Measurements from ENCODE around the gene POLG.

POLG gene

DNA sequence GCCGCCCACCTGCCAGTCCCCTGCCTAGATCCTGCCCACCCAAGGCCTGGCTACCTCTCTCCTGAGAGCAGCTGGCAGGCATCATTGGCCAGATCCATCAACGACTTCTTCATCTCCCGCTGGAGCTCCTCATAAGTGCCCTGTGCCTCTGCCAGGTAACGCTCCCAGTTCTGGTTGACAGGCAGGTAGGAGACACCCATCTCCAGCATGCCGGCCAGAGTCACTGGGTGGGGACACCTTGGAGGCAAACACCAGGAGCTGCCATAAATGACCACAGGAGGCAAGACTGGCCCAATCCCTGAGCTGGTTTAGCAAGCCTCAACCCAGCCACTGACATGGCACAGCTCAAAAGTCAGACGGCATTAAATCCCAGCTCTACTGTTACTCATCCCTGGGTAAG, 7.5 kb downstream of the POLG start:
- no peak overlapping the region for H3K27ac ChIP-seq
- no peak for TF ChIP-seq ZFX (IDR thresholded peaks at IDR 0.05)
- TF ChIP-seq CTCF (conservative IDR thresholded peaks at IDR 0.05): no peak

GRCh38 chr15:89326316-89326715, 8.3 kb downstream of the POLG start:
- no peak overlapping the region for H3K27ac ChIP-seq
- TF ChIP-seq ZFX (IDR thresholded peaks at IDR 0.05) (no peak), CTCF (conservative IDR thresholded peaks at IDR 0.05) (no peak; the same call in 1 of the 2 replicates)

DNA sequence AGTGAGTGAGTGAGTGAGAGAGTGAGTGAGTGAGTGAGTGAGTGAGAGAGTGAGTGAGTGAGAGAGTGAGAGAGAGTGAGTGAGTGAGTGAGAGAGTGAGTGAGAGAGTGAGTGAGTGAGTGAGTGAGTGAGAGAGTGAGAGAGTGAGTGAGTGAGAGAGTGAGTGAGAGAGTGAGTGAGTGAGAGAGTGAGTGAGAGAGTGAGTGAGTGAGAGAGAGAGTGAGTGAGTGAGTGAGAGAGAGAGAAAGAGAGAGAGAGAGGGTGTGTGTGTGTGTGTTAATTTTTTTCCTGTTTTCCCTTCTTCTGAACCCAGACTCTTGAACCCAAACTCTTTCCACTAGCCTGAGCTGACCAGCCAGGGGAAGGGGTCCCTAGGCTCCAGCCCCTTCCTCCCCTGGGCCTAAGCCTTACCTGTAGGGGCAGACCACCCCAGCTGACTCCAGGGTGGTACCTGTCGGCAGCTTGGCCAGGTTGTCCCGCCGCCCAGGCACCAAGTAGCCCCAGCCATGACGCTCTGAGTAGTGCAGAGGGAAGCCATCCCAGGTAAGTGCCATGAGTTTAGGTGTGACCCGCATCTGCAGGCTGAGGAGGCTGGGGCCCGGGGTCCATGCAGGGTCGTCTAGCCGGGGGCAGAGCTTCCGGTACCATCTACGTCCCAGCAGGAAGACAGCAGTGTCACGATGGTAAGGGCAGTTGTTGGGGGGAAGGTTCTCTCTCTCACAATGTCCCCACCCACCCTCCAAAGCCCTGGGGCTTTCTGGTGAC, 9.4 kb downstream of the POLG start:
- H3K27ac ChIP-seq: no peak overlapping the region
- no peak for TF ChIP-seq CTCF (conservative IDR thresholded peaks at IDR 0.05)
- no peak for TF ChIP-seq ZFX (IDR thresholded peaks at IDR 0.05)

GRCh38 chr15:89323825-89324224, 10.8 kb downstream of the POLG start:
- H3K27ac ChIP-seq: no peak overlapping the region
- TF ChIP-seq ZFX (IDR thresholded peaks at IDR 0.05) (no peak), CTCF (conservative IDR thresholded peaks at IDR 0.05) (no peak)

DNA sequence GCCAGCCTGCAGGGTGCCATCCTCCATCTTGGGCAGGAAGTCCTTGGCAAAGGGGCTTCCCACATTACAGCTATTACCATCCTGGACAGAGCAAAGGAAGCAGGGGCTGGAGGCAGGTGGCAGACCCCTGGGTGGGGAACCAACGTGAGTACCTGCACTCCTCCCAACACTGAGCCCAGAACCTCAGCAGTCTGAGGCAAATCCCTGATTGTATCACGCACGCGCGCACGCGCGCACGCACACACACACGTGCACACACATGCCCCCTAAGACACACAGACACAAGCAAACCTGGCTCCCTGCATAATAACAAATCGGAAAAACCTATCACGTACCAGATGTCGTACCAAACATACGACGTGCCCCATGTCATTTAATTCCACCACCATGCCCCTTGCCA, 11.8 kb downstream of the POLG start:
- H3K27ac ChIP-seq: no peak overlapping the region
- TF ChIP-seq ZFX (IDR thresholded peaks at IDR 0.05): no peak
- TF ChIP-seq CTCF (conservative IDR thresholded peaks at IDR 0.05): no peak

GRCh38 chr15:89321521-89322410, 12.9 kb downstream of the POLG start:
- no peak; the same call in 1 of the 2 replicates for TF ChIP-seq CTCF (conservative IDR thresholded peaks at IDR 0.05)
- TF ChIP-seq ZFX (IDR thresholded peaks at IDR 0.05): no peak
- no peak overlapping the region for H3K27ac ChIP-seq

DNA sequence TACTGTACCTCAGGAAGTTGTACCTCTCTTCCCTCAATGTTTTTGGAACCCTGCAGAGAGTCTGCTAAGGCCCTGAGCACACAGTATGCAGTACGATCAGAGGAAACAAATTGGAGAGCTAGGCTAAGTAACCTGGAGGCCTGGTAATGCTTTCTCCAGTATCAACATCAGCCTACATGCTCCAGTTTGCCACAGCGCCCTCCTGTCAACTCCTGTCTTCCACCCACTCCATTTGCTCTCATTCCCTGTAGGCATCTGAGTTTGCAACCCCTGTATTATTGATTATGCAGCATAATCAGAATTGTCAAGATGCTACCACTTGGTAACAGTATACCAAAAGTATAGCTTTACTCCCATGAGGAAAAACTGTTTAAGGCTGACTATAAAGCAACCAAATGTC, 14.4 kb downstream of the POLG start:
- H3K27ac ChIP-seq: no peak overlapping the region
- no peak for TF ChIP-seq CTCF (conservative IDR thresholded peaks at IDR 0.05)
- TF ChIP-seq ZFX (IDR thresholded peaks at IDR 0.05): no peak

All from C4-2B (cell line).